Keratinocyte (primary cell): ENCODE results near the gene CNKSR3.

Experiments
- CTCF ChIP-seq, 3 experiments: IDR thresholded peaks in 1 of 3; conservative IDR thresholded peaks in 1 of 3; optimal IDR thresholded peaks in 1 of 3; 2 replicates in 2 of 3; 3 replicates in 1 of 3; pipeline versions ENCODE3 to v1.5.1; 2011; ENCODE audit warnings: low read length in 3 of 3, mild to moderate bottlenecking in 3 of 3, moderate library complexity in 2 of 3, control low read depth in 1 of 3, inconsistent platforms in 1 of 3; ENCODE audit not compliant: insufficient read depth in 2 of 3; ENCODE audit errors: extremely low read depth in 1 of 3
- EZH2 ChIP-seq: IDR thresholded peaks from one replicate; pipeline ENCODE4 v1.6.1; 2012; ENCODE audit warnings: inconsistent platforms, mild to moderate bottlenecking, low read length, moderate library complexity

DNA sequence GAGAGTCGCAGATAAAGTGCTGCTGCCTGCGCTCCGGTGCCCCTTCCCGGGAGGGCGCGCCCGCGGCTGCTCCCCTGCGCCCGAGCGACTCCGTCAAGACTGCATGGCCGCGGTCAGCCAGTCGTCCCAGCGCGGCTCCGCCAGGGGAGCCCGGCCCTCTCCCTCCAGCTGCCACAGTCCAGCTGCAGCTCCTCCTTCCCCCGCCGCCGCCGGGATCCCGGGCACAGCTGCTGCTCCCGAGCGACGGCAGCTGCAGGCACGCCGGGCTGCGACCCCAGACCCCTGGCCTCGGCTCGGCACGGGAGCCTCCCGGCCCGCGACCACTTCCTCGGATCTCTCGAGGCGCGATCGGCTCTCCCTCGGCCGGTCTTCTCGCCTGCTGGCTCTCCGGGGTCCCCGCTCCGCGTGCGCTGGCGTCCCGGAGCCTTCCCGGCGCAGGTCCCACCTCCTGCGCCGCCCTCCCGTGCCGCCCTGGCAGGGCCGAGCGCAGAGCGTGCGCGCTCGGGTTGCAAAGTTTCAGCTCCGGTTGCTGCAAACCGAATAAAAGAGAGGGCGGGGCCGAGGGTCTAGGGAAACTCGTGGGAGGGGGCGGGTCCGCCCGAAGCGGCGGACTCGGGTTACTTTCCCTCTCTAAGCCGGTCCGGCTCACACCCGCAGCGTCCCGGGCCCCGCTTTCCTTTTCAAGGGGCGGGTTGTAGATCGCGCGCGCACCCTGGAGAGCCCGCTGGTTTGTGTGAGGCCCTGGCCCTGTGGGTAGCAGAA is at the start of gene CNKSR3:
- TF ChIP-seq CTCF (optimal IDR thresholded peaks at IDR 0.05 in 1 of 3, IDR thresholded peaks at IDR 0.05 in 1 of 3, conservative IDR thresholded peaks at IDR 0.05 in 1 of 3; ENCODE audit: extremely low read depth in 1 of 3, insufficient read depth in 2 of 3, low read length in 3 of 3): no peak
- no peak for TF ChIP-seq EZH2
